ENCODE data around the gene TMEM205.
A peak's percentile ranks its signal among the peaks of the same experiment; 100 is the strongest.

The TMEM205 gene

GRCh38 chr19:11293433-11294389, 52.4 kb downstream of the TMEM205 start:
- no peaks in the 10 kb centered on the region for H3K9me3 ChIP-seq (ENCODE audit: control insufficient read depth, insufficient read depth, low read depth, low read length)
- H3K4me1 ChIP-seq (ENCODE audit: control insufficient read depth, insufficient read depth, low read length), result peaks cover 3% of the 10 kb centered on the region; the same call in 1 of the 2 replicates
- no peak overlapping the region for H3K27ac ChIP-seq (ENCODE audit: low read depth, low read length)
- no peaks in the 10 kb centered on the region for H3K36me3 ChIP-seq (ENCODE audit: control insufficient read depth, insufficient read depth, low read length)
- no peak overlapping the region for H3K9ac ChIP-seq (ENCODE audit: low read length)
- H3K27me3 ChIP-seq (ENCODE audit: control insufficient read depth, insufficient read depth, low read length), result no peaks in the 10 kb centered on the region
- peak overlapping the region; percentile 35 for H3K4me3 ChIP-seq (ENCODE audit: low read depth, low read length)
